IMR-90 (cell line): ENCODE measurements around the gene COL13A1. TPM values are rescaled to one million over a fixed set of nuclear protein-coding genes. Genes with fewer than 3 reads are reported as not detected.

Experiments
- ATAC-seq: fragments of 200-7000 bp; cut with Tn5 transposase; 2 replicates; pipeline ENCODE4 v1.9.1; 2020; ENCODE audit warnings: low read depth, mild to moderate bottlenecking, moderate library complexity
- BruUV-seq: library from RNA; stranded (reverse); fragments of 400-500 nt; replicated peaks from 2 replicates; lab custom pipeline; 2021; lab: Mats Ljungman, UMichigan
- CTCF ChIA-PET: fragments of 300-600 bp; formaldehyde crosslinking; extraction: SDS; loops from one replicate; lab custom pipeline; 2021; ENCODE audit warnings: antibody characterized with exemption; lab: Yijun Ruan, JAX
- POLR2A ChIA-PET: fragments of 300-600 bp; sonication (Branson Sonifier 250); formaldehyde crosslinking; loops from one replicate; lab custom pipeline; 2022; ENCODE audit warnings: antibody characterized with exemption; ENCODE audit not compliant: unreplicated experiment; lab: Charles Lee
- DNase-seq: peaks from one replicate; pipeline ENCODE4 v3.0.0; 2013
- H2AFZ ChIP-seq: replicated peaks from 2 replicates; pipeline ENCODE3; 2013; ENCODE audit warnings: low read length, mild to moderate bottlenecking; ENCODE audit not compliant: poor library complexity
- H2AK5ac ChIP-seq: 2 replicates; pipeline ENCODE4 v1.6.1; 2013; ENCODE audit warnings: low read depth, low read length, inconsistent platforms
- H2AK9ac ChIP-seq: replicated peaks from 2 replicates; pipeline ENCODE3; 2013; ENCODE audit warnings: mild to moderate bottlenecking, low read depth, low read length, moderate library complexity; ENCODE audit not compliant: poor library complexity
- H2BK120ac ChIP-seq: 2 replicates; pipeline ENCODE4 v1.6.1; 2013; ENCODE audit warnings: low read depth, low read length, inconsistent platforms
- H2BK15ac ChIP-seq: 3 replicates; pipeline ENCODE4 v1.6.1; 2013; ENCODE audit warnings: low read depth, low read length, inconsistent platforms
- H2BK20ac ChIP-seq: 2 replicates; pipeline ENCODE4 v1.6.1; 2013; ENCODE audit warnings: low read depth, mild to moderate bottlenecking, inconsistent platforms, low read length, moderate library complexity
- H2BK5ac ChIP-seq: 2 replicates; pipeline ENCODE4 v1.6.1; 2013; ENCODE audit warnings: mild to moderate bottlenecking, low read depth, low read length, inconsistent platforms; ENCODE audit not compliant: poor library complexity, severe bottlenecking
- H3K14ac ChIP-seq: replicated peaks from 2 replicates; pipeline ENCODE4 v1.6.1; 2013; ENCODE audit warnings: low read depth, low read length, inconsistent platforms
- H3K18ac ChIP-seq: 2 replicates; pipeline ENCODE4 v1.6.1; 2013; ENCODE audit warnings: low read depth, low read length, control low read depth
- H3K23ac ChIP-seq: 2 replicates; pipeline ENCODE4 v1.6.1; 2013; ENCODE audit warnings: low read depth, low read length, inconsistent platforms
- H3K27ac ChIP-seq: 2 replicates; pipeline ENCODE4 v1.5.1; 2013; ENCODE audit warnings: mild to moderate bottlenecking, control low read depth, low read length; ENCODE audit not compliant: insufficient read depth
- H3K27me3 ChIP-seq: 2 replicates; pipeline ENCODE4 v1.6.1; 2013; ENCODE audit warnings: low read length; ENCODE audit not compliant: control insufficient read depth, insufficient read depth
- H3K36me3 ChIP-seq: 2 replicates; pipeline ENCODE4 v1.6.1; 2013; ENCODE audit warnings: low read length, mixed read lengths; ENCODE audit not compliant: control insufficient read depth, insufficient read depth
- H3K4ac ChIP-seq: 2 replicates; pipeline ENCODE4 v1.6.1; 2013; ENCODE audit warnings: low read depth, low read length, inconsistent platforms
- H3K4me1 ChIP-seq: 2 replicates; pipeline ENCODE4 v1.6.1; 2013; ENCODE audit warnings: low read length, mixed read lengths; ENCODE audit not compliant: control insufficient read depth, insufficient read depth
- H3K4me2 ChIP-seq: 2 replicates; pipeline ENCODE4 v1.6.1; 2013; ENCODE audit warnings: low read depth, mild to moderate bottlenecking, control low read depth, low read length, moderate library complexity
- H3K4me3 ChIP-seq: 2 replicates; pipeline ENCODE4 v1.5.1; 2013; ENCODE audit warnings: low read depth, mild to moderate bottlenecking, control low read depth, low read length, moderate library complexity; ENCODE audit not compliant: insufficient read depth
- H3K56ac ChIP-seq: 2 replicates; pipeline ENCODE4 v1.6.1; 2013; ENCODE audit warnings: low read length, inconsistent platforms; ENCODE audit not compliant: insufficient read depth; ENCODE audit errors: extremely low read depth
- H3K79me1 ChIP-seq, 2 experiments: 2 replicates each; pipeline ENCODE4 v1.6.1; 2013; ENCODE audit warnings: low read length in 2 of 2, inconsistent platforms in 1 of 2, low read depth in 1 of 2
- H3K9ac ChIP-seq: 2 replicates; pipeline ENCODE4 v1.6.1; 2013; ENCODE audit warnings: low read depth, low read length, control low read depth
- H3K9me1 ChIP-seq: 2 replicates; pipeline ENCODE4 v1.6.1; 2013; ENCODE audit warnings: low read length, inconsistent platforms; ENCODE audit not compliant: insufficient read depth
- H3K9me3 ChIP-seq: 2 replicates; pipeline ENCODE4 v1.6.1; 2013; ENCODE audit warnings: low read length; ENCODE audit not compliant: control insufficient read depth, insufficient read depth
- H4K20me1 ChIP-seq: 2 replicates; pipeline ENCODE4 v1.6.1; 2013; ENCODE audit warnings: low read length, inconsistent platforms; ENCODE audit not compliant: insufficient read depth
- H4K5ac ChIP-seq: 2 replicates; pipeline ENCODE4 v1.6.1; 2013; ENCODE audit warnings: mild to moderate bottlenecking, low read depth, low read length, control low read depth
- H4K8ac ChIP-seq, 2 experiments: 2 replicates each; pipeline ENCODE4 v1.6.1; 2013; ENCODE audit warnings: low read depth in 2 of 2, low read length in 2 of 2, control low read depth in 1 of 2, inconsistent platforms in 1 of 2
- H4K91ac ChIP-seq: 2 replicates; pipeline ENCODE4 v1.6.1; 2013; ENCODE audit warnings: low read depth, low read length, inconsistent platforms; ENCODE audit not compliant: insufficient read depth
- CTCF ChIP-seq: conservative IDR thresholded peaks from 2 replicates; pipeline ENCODE4 v1.5.1; 2012; ENCODE audit warnings: mild to moderate bottlenecking, low read depth, low read length, improper control_type of control experiment
- ELK1 ChIP-seq: fragments of 150-350 bp; IDR thresholded peaks from 2 replicates; pipeline ENCODE4 v1.6.1; 2016; ENCODE audit warnings: low read depth, mild to moderate bottlenecking, low read length, moderate library complexity, borderline replicate concordance
- MAFK ChIP-seq: IDR thresholded peaks from 2 replicates; pipeline ENCODE4 v1.6.1; 2012; ENCODE audit warnings: low read depth, low read length, improper control_type of control experiment
- POLR2A ChIP-seq: IDR thresholded peaks from 2 replicates; pipeline ENCODE4 v1.6.1; 2012; ENCODE audit warnings: mild to moderate bottlenecking, low read depth, low read length
- RAD21 ChIP-seq: IDR thresholded peaks from 2 replicates; pipeline ENCODE4 v1.6.1; 2012; ENCODE audit warnings: low read length, improper control_type of control experiment
- RCOR1 ChIP-seq: IDR thresholded peaks from 2 replicates; pipeline ENCODE4 v1.6.1; 2012; ENCODE audit warnings: mild to moderate bottlenecking, low read length, improper control_type of control experiment; ENCODE audit not compliant: insufficient replicate concordance
- RFX5 ChIP-seq: IDR thresholded peaks from 2 replicates; pipeline ENCODE4 v1.8.0; 2012; ENCODE audit warnings: low read depth, mild to moderate bottlenecking, low read length, moderate library complexity
- WGBS, 2 experiments: methylation state at CpG; one replicate each; pipeline versions ENCODE4 v1.1.5 to v1.1.7; 2013; ENCODE audit warnings: missing lambda C conversion rate in 2 of 2; ENCODE audit not compliant: insufficient read length in 1 of 2; ENCODE audit errors: extremely low coverage in 2 of 2; 5-methylcytosine and 5-hydroxymethylcytosine counted together
- dilution Hi-C: fragments of 300-500 bp; cut with HindIII; formaldehyde crosslinking; loops from one replicate; pipeline ENCODE4 v1.14.3; 2018; ENCODE audit warnings: low sequenced_read_pairs; ENCODE audit not compliant: unreplicated experiment
- in situ Hi-C: fragments of 300-500 bp; cut with MboI; formaldehyde crosslinking; loops from 3 replicates; pipeline ENCODE4 v1.14.3; 2019; ENCODE audit warnings: low sequenced_read_pairs, inconsistent platforms, mixed read lengths
- intact Hi-C: fragments of 100-400 bp; cut with micrococcal nuclease; formaldehyde crosslinking; loops from 2 replicates; pipeline ENCODE4 v1.10.0; 2022
- polyA plus RNA-seq, 3 experiments: library from polyadenylated mRNA; depleted of rRNA; stranded (reverse); fragments of >200 nt; gene quantifications; 2 replicates each; pipeline ENCODE4 v1.2.3, GENCODE V29; 2012; ENCODE audit warnings: low replicate concordance in 1 of 3
- total RNA-seq: library from RNA; depleted of rRNA; stranded (reverse); fragments of >200 nt; gene quantifications from 2 replicates; pipeline ENCODE4 v1.2.3, GENCODE V29; 2012

The COL13A1 gene
- total and polyA plus RNA-seq, 2 of the 4 experiments (the other 2 are of a cell fraction) = 12.2 to 31.3 TPM

GRCh38 chr10:69890065-69890847 is 88.5 kb downstream of the COL13A1 start:
- Histone ChIP-seq H3K18ac (no peak overlapping the region), H3K36me3 (peaks cover 3% of the 10 kb centered on the region; the same call in 1 of the 2 replicates), H3K79me1 (no peaks in the 10 kb centered on the region), H3K23ac (no peak overlapping the region), H2BK5ac (no peak overlapping the region), H2AFZ (no peak overlapping the region), H3K9me3 (no peaks in the 10 kb centered on the region), H4K20me1 (peaks cover 6% of the 10 kb centered on the region; the same call in 1 of the 2 replicates), H4K8ac (no peak overlapping the region), H2BK20ac (no peak overlapping the region), H4K91ac (no peak overlapping the region), H3K14ac (no peak overlapping the region), H3K56ac (no peak overlapping the region), H3K9ac (no peak overlapping the region), H4K5ac (no peak overlapping the region), H3K27me3 (no peaks in the 10 kb centered on the region), H2BK15ac (no peak overlapping the region), H3K9me1 (peaks cover 10% of the 10 kb centered on the region), H3K4me2 (no peak overlapping the region), H3K4ac (no peak overlapping the region), H3K27ac (no peak overlapping the region), H2BK120ac (no peak overlapping the region), H3K4me1 (peaks cover 4% of the 10 kb centered on the region), H2AK5ac (no peak overlapping the region), H3K4me3 (no peak overlapping the region), H2AK9ac (no peak overlapping the region)
- ChIA-PET POLR2A (no interaction called here), CTCF (no interaction called here)
- WGBS, 2 experiments = 100% methylated on average over 1 of the region's 7 CpGs; no CpG with 5 or more reads in 1 of the 2 experiments
- no TSS peak for BruUV-seq
- no peak for ATAC-seq
- intact Hi-C loops = no loop called here
- no peak for DNase-seq
- dilution Hi-C loops = no loop called here
- in situ Hi-C loops = no loop called here
- TF ChIP-seq RAD21 (no peak), POLR2A (no peak), MAFK (no peak), ELK1 (no peak), CTCF (no peak), RFX5 (no peak), RCOR1 (no peak)
